ENCODE results near the gene ATP6V0D1.

The ATP6V0D1 gene

DNA sequence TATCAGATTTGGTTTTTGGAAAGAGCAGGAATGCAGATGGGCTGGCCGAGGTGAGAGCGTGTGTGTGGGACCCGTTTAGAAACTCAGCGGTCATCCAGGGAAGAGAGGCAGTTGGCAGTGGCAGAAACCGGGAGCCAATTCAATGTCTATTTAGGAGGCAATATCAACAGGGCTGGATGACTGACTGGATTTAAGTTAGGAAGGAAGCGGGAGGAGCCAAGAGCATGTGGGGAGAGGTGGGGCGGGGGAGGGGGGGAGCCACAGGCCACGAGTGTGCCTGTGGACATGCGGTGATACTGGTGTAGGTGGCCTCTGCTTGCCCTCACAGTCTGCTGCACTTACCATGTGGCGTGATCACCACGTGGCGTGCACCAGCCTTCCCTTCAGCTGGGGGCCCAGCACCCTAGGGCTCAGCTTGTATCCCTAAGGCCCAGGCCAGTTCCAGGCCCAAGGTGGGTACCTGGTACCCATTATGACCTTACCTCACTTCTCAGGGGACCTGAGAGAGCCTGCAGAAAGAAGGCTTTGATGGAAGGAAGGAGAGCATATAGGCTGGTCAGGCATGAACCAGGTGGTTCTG, 76.9 kb downstream of the ATP6V0D1 start:
- H3K4me3 ChIP-seq (replicated peaks; ENCODE audit: low read depth, low read length): no peak overlapping the region
- no peak for DNase-seq (ENCODE audit: extremely low read depth, low read depth)
- TF ChIP-seq, protein P1, sequence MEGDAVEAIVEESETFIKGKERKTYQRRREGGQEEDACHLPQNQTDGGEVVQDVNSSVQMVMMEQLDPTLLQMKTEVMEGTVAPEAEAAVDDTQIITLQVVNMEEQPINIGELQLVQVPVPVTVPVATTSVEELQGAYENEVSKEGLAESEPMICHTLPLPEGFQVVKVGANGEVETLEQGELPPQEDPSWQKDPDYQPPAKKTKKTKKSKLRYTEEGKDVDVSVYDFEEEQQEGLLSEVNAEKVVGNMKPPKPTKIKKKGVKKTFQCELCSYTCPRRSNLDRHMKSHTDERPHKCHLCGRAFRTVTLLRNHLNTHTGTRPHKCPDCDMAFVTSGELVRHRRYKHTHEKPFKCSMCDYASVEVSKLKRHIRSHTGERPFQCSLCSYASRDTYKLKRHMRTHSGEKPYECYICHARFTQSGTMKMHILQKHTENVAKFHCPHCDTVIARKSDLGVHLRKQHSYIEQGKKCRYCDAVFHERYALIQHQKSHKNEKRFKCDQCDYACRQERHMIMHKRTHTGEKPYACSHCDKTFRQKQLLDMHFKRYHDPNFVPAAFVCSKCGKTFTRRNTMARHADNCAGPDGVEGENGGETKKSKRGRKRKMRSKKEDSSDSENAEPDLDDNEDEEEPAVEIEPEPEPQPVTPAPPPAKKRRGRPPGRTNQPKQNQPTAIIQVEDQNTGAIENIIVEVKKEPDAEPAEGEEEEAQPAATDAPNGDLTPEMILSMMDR (IDR thresholded peaks at IDR 0.05; ENCODE audit: low read depth, low read length, missing control alignments): no peak

DNA sequence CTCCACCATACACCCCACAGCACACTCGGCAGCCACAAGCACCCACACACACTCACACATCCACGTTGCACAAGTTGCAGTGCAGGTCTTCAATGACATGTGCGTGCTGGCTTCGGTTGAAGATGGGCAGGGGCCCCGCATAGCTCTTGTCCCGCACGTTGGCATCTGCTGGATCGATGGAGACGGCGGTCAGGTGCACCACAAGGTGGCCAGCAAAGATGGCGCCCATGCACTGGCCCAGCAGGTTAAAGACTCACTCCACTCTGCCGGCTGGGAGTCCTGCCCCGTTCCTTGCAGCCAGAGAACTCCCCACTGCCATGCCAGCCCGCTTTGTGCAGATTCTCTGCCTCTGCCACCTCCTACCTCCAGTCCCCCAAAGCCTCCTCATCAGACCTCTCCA, 80.1 kb downstream of the ATP6V0D1 start:
- no peak for DNase-seq (ENCODE audit: extremely low read depth, low read depth)
- TF ChIP-seq, protein P1 (IDR thresholded peaks at IDR 0.05; ENCODE audit: low read depth, low read length, missing control alignments): no peak
- no peak overlapping the region for H3K4me3 ChIP-seq (replicated peaks; ENCODE audit: low read depth, low read length)

GRCh38 chr16:67399749-67400704, 80.9 kb downstream of the ATP6V0D1 start:
- no peak for DNase-seq (ENCODE audit: extremely low read depth, low read depth)

GRCh38 chr16:67399218-67399733, 81.7 kb downstream of the ATP6V0D1 start:
- TF ChIP-seq, protein P1 (IDR thresholded peaks at IDR 0.05; ENCODE audit: low read depth, low read length, missing control alignments): peak; percentile 67
- DNase-seq (ENCODE audit: extremely low read depth, low read depth): no peak
- no peak overlapping the region for H3K4me3 ChIP-seq (replicated peaks; ENCODE audit: low read depth, low read length)

More at GRCh38 chr16:67399749-67400704, 80.9 kb downstream of the ATP6V0D1 start:
- TF ChIP-seq, protein P1 (IDR thresholded peaks at IDR 0.05; ENCODE audit: low read depth, low read length, missing control alignments): no peak
- no peak overlapping the region for H3K4me3 ChIP-seq (replicated peaks; ENCODE audit: low read depth, low read length)

- TF ChIP-seq, protein P1 (IDR thresholded peaks at IDR 0.05; ENCODE audit: low read depth, low read length, missing control alignments): no peak
- no peak overlapping the region for H3K4me3 ChIP-seq (replicated peaks; ENCODE audit: low read depth, low read length)
- DNase-seq (ENCODE audit: extremely low read depth, low read depth): no peak
These were observed 82.3 kb downstream of the ATP6V0D1 start for GRCh38 chr16:67398546-67399217.

DNA sequence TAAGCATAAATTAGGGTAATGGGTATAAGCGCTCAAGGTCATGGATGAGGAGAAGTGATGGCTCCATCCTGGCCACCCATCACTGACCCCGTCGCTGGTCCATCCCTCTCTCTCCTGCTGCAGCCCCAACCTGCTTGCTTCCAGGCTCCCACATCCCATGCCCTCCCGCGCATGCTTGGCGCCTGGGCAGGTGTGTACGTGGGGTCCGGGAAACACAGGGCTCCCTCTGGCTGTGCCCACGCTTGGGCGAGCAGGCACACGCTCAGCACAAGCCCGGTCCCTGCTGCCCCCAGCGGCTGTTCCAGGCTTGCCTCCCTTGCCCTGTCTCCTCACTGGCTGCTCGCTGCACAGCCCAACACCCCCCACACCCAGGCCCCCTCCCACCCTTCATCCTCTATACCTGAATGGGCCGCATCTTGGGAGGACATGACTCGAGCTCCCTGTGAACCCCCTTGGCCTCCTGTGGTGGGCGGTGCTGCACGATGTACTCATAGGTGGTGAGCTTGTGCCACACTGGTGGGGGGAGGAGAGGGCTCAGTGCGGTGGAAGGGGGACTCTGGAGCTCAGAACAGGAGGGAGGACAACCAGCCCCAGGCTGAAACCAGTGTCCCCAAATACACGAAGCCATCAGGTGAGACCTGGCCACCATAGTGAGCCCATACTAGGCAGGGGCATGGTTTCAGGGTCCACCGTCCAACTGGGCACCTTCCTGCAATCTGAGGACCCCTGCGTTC, 83.0 kb downstream of the ATP6V0D1 start:
- no peak for DNase-seq (ENCODE audit: extremely low read depth, low read depth)
- TF ChIP-seq, protein P1 (IDR thresholded peaks at IDR 0.05; ENCODE audit: low read depth, low read length, missing control alignments): no peak
- H3K4me3 ChIP-seq (replicated peaks; ENCODE audit: low read depth, low read length): no peak overlapping the region
